ENCODE measurements around the gene PKNOX2. TPM values are rescaled to one million over a fixed set of nuclear protein-coding genes. Genes with fewer than 3 reads are reported as not detected.

The PKNOX2 gene
- total RNA-seq, 1 donor: 0.86 TPM

GRCh38 chr11:125299061-125299615 is 134.6 kb downstream of the PKNOX2 start:
- TF ChIP-seq, protein P1, sequence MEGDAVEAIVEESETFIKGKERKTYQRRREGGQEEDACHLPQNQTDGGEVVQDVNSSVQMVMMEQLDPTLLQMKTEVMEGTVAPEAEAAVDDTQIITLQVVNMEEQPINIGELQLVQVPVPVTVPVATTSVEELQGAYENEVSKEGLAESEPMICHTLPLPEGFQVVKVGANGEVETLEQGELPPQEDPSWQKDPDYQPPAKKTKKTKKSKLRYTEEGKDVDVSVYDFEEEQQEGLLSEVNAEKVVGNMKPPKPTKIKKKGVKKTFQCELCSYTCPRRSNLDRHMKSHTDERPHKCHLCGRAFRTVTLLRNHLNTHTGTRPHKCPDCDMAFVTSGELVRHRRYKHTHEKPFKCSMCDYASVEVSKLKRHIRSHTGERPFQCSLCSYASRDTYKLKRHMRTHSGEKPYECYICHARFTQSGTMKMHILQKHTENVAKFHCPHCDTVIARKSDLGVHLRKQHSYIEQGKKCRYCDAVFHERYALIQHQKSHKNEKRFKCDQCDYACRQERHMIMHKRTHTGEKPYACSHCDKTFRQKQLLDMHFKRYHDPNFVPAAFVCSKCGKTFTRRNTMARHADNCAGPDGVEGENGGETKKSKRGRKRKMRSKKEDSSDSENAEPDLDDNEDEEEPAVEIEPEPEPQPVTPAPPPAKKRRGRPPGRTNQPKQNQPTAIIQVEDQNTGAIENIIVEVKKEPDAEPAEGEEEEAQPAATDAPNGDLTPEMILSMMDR (IDR thresholded peaks at IDR 0.05; ENCODE audit: insufficient read depth, low read depth, low read length): no peak
- no peak overlapping the region for H3K4me3 ChIP-seq (ENCODE audit: low read depth, low read length)
- no peak for DNase-seq (ENCODE audit: low read depth)

- no peak overlapping the region for H3K4me3 ChIP-seq (ENCODE audit: low read depth, low read length)
- TF ChIP-seq, protein P1 (IDR thresholded peaks at IDR 0.05; ENCODE audit: insufficient read depth, low read depth, low read length): no peak
- no peak for DNase-seq (ENCODE audit: low read depth)
Observed at GRCh38 chr11:125299821-125300220, 135.3 kb downstream of the PKNOX2 start.

DNA sequence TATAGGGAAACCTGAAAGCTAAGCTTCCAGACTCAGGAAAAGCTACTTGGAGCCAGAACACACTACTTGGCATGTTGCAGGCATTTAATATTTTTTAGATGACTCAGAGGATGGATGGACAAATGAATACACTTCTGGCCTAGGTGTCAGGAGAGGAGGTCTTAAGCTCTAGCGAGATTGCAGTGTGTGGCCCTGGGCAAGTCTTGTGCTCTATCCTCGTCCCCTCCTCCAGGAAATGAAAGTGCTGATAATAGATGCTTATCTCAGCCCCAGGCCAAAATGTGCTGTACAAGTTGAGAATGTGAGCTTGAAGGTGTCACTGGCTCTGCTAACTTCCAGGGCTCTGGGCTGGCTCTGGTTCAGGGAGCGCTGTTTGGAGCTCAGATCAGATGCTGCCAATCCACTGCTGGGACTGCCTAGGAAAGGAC is 136.3 kb downstream of the PKNOX2 start:
- H3K4me3 ChIP-seq (ENCODE audit: low read depth, low read length): no peak overlapping the region

DNA sequence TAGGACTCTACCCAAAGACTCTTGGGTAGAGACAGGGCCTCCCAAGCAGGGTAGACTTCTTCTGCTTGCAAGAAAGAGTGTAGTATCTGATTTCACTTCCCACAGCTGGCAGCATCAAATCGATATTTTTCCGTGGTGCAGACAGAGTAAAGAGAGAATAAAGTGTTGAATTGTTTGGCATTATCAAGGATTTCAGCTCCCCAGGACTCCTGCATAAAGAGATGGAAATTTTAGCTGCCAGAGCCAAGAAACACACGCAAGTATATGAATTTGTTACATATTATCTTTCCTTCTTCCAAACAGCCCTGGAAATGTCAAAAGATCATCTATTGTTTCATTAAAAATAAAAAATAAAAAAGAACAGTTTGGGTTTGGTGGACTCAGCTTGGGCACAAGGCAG is 136.8 kb downstream of the PKNOX2 start:
- no peak overlapping the region for H3K4me3 ChIP-seq (ENCODE audit: low read depth, low read length)
- TF ChIP-seq, protein P1 (IDR thresholded peaks at IDR 0.05; ENCODE audit: insufficient read depth, low read depth, low read length): no peak
- no peak for DNase-seq (ENCODE audit: low read depth)

More for the DNA sequence above, 136.3 kb downstream of the PKNOX2 start:
- peak; percentile 88 for DNase-seq (ENCODE audit: low read depth)
- TF ChIP-seq, protein P1 (IDR thresholded peaks at IDR 0.05; ENCODE audit: insufficient read depth, low read depth, low read length): no peak

- H3K4me3 ChIP-seq (ENCODE audit: low read depth, low read length): no peak overlapping the region
- TF ChIP-seq, protein P1 (IDR thresholded peaks at IDR 0.05; ENCODE audit: insufficient read depth, low read depth, low read length): no peak
- no peak for DNase-seq (ENCODE audit: low read depth)
Observed at GRCh38 chr11:125303186-125303585, 138.6 kb downstream of the PKNOX2 start.

DNA sequence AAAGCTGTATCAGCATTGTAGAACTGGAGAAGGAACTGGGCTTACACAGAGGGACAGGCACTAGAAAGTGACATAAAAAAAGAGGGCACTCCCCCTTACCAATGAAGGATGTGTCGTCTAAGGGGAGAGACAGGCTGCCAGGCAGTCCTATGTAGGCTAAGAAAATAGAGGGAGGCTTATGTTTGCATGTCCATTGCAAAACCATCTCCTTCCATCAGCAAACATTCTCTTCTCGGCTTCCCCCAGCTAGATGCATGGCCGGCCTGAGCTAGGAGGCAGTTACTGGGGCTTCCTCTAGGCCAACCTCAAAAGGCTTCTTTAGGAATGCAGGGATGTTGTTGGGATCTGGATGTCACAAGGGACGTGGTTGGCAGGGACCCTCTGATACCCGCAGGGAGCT is 139.1 kb downstream of the PKNOX2 start:
- TF ChIP-seq, protein P1 (IDR thresholded peaks at IDR 0.05; ENCODE audit: insufficient read depth, low read depth, low read length): no peak
- H3K4me3 ChIP-seq (ENCODE audit: low read depth, low read length): no peak overlapping the region
- no peak for DNase-seq (ENCODE audit: low read depth)

DNA sequence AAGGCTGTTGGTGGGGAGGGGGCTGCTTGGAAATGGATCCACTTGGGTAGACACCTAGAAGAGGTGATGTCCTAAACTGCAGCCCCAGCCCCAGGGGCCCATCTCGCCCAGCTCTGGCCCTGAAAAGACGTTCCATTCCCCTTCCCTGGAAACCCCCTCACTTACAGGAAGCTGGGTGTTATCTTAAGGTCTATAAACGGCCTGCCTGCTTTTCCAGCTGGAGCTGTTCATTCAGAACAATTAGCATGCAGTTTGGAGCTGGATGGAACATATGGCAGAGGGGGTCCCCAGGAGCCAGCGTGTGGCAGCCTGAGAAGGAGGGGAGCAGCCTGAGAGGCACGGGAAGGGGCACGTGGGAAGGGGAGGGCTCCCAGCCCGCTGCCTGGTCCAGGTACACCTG is 139.6 kb downstream of the PKNOX2 start:
- no peak for DNase-seq (ENCODE audit: low read depth)
- H3K4me3 ChIP-seq (ENCODE audit: low read depth, low read length): no peak overlapping the region
- TF ChIP-seq, protein P1 (IDR thresholded peaks at IDR 0.05; ENCODE audit: insufficient read depth, low read depth, low read length): no peak

Data from fibroblast of villous mesenchyme (primary cell).